ENCODE measurements around the gene JARID2. TPM values are rescaled to one million over a fixed set of nuclear protein-coding genes. Genes with fewer than 3 reads are reported as not detected.
"Not testable (repeated sequence)": the region's sequence is repeated elsewhere in the genome, so short reads cannot be mapped to it uniquely, and the experiment has no call there.

The JARID2 gene
- total RNA-seq, 2 donors from 2014 or later, result 3.6 to 4.6 TPM

DNA sequence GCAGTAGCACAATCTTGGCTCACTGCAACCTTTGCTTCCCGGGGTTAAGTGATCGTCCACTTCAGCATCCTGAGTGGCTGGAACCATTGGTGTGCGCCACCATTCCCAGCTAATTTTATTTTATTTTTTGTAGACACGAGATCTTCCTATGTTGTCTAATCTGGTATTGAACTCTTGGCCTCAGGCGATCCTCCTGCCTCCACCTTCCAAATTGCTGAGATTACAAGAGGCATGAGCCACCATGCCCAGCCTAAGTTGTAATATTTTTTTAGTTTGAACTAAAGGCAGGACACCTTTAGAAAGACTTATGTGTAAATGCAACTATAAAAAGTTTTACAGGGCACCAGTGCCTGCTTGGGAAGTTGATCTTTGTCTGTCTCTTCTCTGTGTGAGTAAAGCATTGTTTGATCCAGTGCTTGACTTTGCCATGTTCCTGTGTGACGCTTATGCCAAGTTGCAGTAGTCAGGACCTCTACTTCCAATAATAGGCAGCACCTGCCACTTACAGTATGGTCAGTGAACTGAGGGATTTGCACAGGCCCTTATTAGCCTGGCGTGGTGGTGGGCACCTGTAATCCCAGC is 46.9 kb downstream of the JARID2 start:
- Histone ChIP-seq H3K4me1 (peaks cover 6% of the 10 kb centered on the region), H3K36me3 (replicated peaks in 1 of 2; ENCODE audit: insufficient read depth in 1 of 2, low read depth in 2 of 2) (no peaks in the 10 kb centered on the region), H3K4me3 (no peak overlapping the region), H3K27ac (no peak overlapping the region), H3K27me3 (no peaks in the 10 kb centered on the region), H3K9me3 (no peaks in the 10 kb centered on the region)
- WGBS, 2 donors, result 95 to 98% methylated on average over 7 of the region's 7 CpGs
- ATAC-seq, result no peak
- no peak for TF ChIP-seq POLR2A (IDR thresholded peaks at IDR 0.05)
- TF ChIP-seq, protein P1, sequence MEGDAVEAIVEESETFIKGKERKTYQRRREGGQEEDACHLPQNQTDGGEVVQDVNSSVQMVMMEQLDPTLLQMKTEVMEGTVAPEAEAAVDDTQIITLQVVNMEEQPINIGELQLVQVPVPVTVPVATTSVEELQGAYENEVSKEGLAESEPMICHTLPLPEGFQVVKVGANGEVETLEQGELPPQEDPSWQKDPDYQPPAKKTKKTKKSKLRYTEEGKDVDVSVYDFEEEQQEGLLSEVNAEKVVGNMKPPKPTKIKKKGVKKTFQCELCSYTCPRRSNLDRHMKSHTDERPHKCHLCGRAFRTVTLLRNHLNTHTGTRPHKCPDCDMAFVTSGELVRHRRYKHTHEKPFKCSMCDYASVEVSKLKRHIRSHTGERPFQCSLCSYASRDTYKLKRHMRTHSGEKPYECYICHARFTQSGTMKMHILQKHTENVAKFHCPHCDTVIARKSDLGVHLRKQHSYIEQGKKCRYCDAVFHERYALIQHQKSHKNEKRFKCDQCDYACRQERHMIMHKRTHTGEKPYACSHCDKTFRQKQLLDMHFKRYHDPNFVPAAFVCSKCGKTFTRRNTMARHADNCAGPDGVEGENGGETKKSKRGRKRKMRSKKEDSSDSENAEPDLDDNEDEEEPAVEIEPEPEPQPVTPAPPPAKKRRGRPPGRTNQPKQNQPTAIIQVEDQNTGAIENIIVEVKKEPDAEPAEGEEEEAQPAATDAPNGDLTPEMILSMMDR (IDR thresholded peaks at IDR 0.05), result no peak
- intact Hi-C loops (cut with DNase I), result no loop called here
- DNase-seq, result no peak

DNA sequence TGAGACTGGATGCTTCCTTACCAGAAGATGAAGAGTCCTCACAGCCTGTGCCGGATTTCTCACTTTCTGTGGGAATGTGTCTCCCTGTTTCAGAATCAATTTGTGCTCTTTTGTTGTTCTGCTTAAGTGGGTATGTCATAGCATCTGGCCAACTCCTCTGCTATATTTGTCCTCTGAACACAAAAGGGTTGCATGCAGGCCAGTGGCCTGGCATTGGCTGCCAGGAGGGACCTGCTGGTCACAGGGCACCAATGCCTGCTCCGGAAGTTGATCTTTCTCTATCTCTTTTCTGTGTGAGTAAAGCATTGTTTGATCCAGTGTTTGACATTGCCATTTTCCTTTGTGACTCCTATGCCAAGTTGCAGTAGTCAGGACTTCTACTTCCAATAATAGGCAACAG is 47.8 kb downstream of the JARID2 start:
- Histone ChIP-seq H3K27ac (no peak overlapping the region), H3K36me3 (replicated peaks in 1 of 2; ENCODE audit: insufficient read depth in 1 of 2, low read depth in 2 of 2) (no peaks in the 10 kb centered on the region), H3K9me3 (no peaks in the 10 kb centered on the region), H3K4me3 (no peak overlapping the region), H3K4me1 (peaks cover 6% of the 10 kb centered on the region), H3K27me3 (no peaks in the 10 kb centered on the region)
- DNase-seq, result no peak
- 61 to 73% methylated on average over 2 of the region's 2 CpGs for WGBS, 2 donors
- no peak for TF ChIP-seq POLR2A (IDR thresholded peaks at IDR 0.05)
- TF ChIP-seq, protein P1 (IDR thresholded peaks at IDR 0.05), result no peak
- intact Hi-C loops (cut with DNase I), result no loop called here
- no peak for ATAC-seq

DNA sequence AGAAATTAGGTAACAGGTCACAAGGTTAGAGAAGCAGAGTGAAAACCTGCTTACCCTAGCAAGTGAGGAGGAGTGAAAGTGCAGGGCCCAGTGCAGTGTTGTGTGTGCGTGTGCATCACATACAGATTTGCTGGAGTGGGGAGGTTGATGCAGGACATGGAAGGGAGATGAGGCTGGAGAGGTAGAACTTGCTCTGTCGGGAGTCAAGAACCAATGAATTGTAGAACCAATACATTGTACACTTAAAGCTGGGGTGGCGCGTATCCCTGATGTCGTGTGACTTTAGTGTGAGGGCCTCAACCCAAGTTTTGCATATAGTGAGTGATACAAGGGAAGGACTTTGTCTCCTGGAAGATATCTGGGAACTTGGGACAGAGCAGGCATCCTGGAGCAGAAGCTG is 48.6 kb downstream of the JARID2 start:
- no peaks in the 10 kb centered on the region for H3K27me3 ChIP-seq
- intact Hi-C loops (cut with DNase I), result no loop called here
- no peak for ATAC-seq
- no peak for DNase-seq
- 94 to 96% methylated on average over 5 of the region's 5 CpGs for WGBS, 2 donors
- TF ChIP-seq, protein P1 (IDR thresholded peaks at IDR 0.05), result no peak
- no peak for TF ChIP-seq POLR2A (IDR thresholded peaks at IDR 0.05)
- no peaks in the 10 kb centered on the region for H3K36me3 ChIP-seq (replicated peaks in 1 of 2; ENCODE audit: insufficient read depth in 1 of 2, low read depth in 2 of 2)
- H3K9me3 ChIP-seq, result no peaks in the 10 kb centered on the region
- no peak overlapping the region for H3K27ac ChIP-seq
- no peak overlapping the region for H3K4me3 ChIP-seq
- H3K4me1 ChIP-seq, result peaks cover 6% of the 10 kb centered on the region

DNA sequence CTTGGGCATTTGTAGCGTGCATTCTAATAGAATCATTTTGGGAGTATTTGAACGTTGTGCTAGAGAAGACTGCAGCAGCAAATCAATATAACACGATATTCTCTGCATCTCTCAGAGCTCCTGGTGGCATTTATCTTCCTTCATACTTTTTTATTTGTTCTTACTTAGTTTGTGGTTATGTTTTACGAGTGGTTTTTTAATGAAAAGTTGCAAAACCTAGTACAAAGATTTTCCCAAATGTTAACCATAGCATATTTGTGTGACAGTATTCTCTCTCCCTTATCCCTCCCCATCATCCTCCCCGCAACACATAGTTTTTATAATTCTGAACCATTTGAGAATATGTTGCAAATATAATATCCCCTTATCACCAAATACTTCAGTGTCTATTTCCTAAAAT is 50.4 kb downstream of the JARID2 start:
- no peak for ATAC-seq
- Histone ChIP-seq H3K36me3 (replicated peaks in 1 of 2; ENCODE audit: insufficient read depth in 1 of 2, low read depth in 2 of 2) (no peaks in the 10 kb centered on the region), H3K4me1 (peaks cover 6% of the 10 kb centered on the region), H3K4me3 (no peak overlapping the region), H3K9me3 (no peaks in the 10 kb centered on the region), H3K27me3 (no peaks in the 10 kb centered on the region), H3K27ac (no peak overlapping the region)
- WGBS, 2 donors, result 64 to 70% methylated on average over 5 of the region's 5 CpGs
- no peak for TF ChIP-seq POLR2A (IDR thresholded peaks at IDR 0.05)
- TF ChIP-seq, protein P1 (IDR thresholded peaks at IDR 0.05), result no peak
- DNase-seq, result no peak
- intact Hi-C loops (cut with DNase I), result no loop called here

DNA sequence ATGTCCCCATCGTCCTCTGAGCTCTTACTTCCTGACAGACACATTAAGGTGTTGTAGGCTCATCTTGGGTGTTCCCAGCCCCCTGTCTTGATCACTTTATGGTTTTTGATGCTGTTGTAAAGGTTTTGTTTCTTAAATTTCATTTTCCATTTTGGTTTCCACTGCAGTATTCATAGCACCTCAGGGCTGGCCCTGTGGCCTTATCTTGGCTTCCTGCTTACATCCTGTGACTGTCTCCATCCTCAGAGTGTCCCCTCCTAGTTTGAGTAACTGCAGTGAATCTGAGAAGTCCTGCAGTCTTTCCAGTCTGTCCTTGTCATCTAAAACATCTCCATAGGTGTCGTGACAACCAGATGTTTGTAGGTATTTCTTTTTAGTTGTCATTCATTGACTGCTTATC is 50.9 kb downstream of the JARID2 start:
- intact Hi-C loops (cut with DNase I), result no loop called here
- TF ChIP-seq, protein P1 (IDR thresholded peaks at IDR 0.05), result no peak
- Histone ChIP-seq H3K27me3 (no peaks in the 10 kb centered on the region), H3K9me3 (no peaks in the 10 kb centered on the region), H3K36me3 (replicated peaks in 1 of 2; ENCODE audit: insufficient read depth in 1 of 2, low read depth in 2 of 2) (no peaks in the 10 kb centered on the region), H3K27ac (no peak overlapping the region), H3K4me1 (peaks cover 6% of the 10 kb centered on the region), H3K4me3 (no peak overlapping the region)
- WGBS, 2 donors, result 72 to 84% methylated on average over 2 of the region's 2 CpGs
- ATAC-seq, result no peak
- DNase-seq, result no peak

GRCh38 chr6:15297167-15297566 is 51.3 kb downstream of the JARID2 start:
- H3K36me3 ChIP-seq (replicated peaks in 1 of 2; ENCODE audit: insufficient read depth in 1 of 2, low read depth in 2 of 2); H3K27ac ChIP-seq; H3K4me1 ChIP-seq; H3K27me3 ChIP-seq; ATAC-seq; H3K4me3 ChIP-seq; DNase-seq; H3K9me3 ChIP-seq; intact Hi-C loops (cut with DNase I): not testable (repeated sequence)
- 92 to 94% methylated on average over 12 of the region's 12 CpGs for WGBS, 2 donors
